HFFc6 (cell line): ENCODE measurements around the gene BICDL2. TPM values are rescaled to one million over a fixed set of nuclear protein-coding genes. Genes with fewer than 3 reads are reported as not detected.

ENCODE experiments used
- DNase-seq: peaks from one replicate; pipeline ENCODE4 v3.0.0-alpha.2; 2018
- H3K27ac Mint-ChIP-seq: 2 replicates; pipeline ENCODE4 v1.8.0; 2020; ENCODE audit warnings: mild to moderate bottlenecking, mixed read lengths
- H3K27me3 Mint-ChIP-seq: 2 replicates; pipeline ENCODE4 v1.8.0; 2021; ENCODE audit warnings: mild to moderate bottlenecking, moderate library complexity, mixed read lengths; ENCODE audit not compliant: insufficient read depth
- H3K36me3 Mint-ChIP-seq: 2 replicates; pipeline ENCODE4 v1.8.0; 2021; ENCODE audit warnings: low read depth, mixed read lengths
- H3K4me1 Mint-ChIP-seq: 2 replicates; pipeline ENCODE4 v1.8.0; 2020; ENCODE audit warnings: low read depth, mixed read lengths
- H3K4me3 Mint-ChIP-seq: 2 replicates; pipeline ENCODE4 v1.8.0; 2020; ENCODE audit warnings: mild to moderate bottlenecking, moderate library complexity, mixed read lengths
- H3K9me3 Mint-ChIP-seq: 2 replicates; pipeline ENCODE4 v1.8.0; 2020; ENCODE audit warnings: mild to moderate bottlenecking, mixed read lengths
- total RNA-seq, 6 experiments: library from RNA; stranded (reverse); fragmentation: NEBNext Ultra II Directional; extraction: Animal tissue kit (Norgen Biotek cat#: 25700); gene quantifications; 2 replicates in 1 of 6; 3 replicates in 5 of 6; pipeline ENCODE4 v1.2.3, GENCODE V29; 2021
- TF ChIP-seq, protein P1 (sequence below): fragments of 200-600 bp; sonication (generic); IDR thresholded peaks from 2 replicates; pipeline ENCODE4 v1.5.0; 2021; ENCODE audit warnings: antibody characterized with exemption, mild to moderate bottlenecking

The BICDL2 gene
- total RNA-seq, 6 experiments from 2014 or later: not detected

- H3K36me3 Mint-ChIP-seq: peaks cover 9% of the 10 kb centered on the region; the same call in 1 of the 2 replicates
- peaks cover 29% of the 10 kb centered on the region for H3K27me3 Mint-ChIP-seq
- TF ChIP-seq, protein P1, sequence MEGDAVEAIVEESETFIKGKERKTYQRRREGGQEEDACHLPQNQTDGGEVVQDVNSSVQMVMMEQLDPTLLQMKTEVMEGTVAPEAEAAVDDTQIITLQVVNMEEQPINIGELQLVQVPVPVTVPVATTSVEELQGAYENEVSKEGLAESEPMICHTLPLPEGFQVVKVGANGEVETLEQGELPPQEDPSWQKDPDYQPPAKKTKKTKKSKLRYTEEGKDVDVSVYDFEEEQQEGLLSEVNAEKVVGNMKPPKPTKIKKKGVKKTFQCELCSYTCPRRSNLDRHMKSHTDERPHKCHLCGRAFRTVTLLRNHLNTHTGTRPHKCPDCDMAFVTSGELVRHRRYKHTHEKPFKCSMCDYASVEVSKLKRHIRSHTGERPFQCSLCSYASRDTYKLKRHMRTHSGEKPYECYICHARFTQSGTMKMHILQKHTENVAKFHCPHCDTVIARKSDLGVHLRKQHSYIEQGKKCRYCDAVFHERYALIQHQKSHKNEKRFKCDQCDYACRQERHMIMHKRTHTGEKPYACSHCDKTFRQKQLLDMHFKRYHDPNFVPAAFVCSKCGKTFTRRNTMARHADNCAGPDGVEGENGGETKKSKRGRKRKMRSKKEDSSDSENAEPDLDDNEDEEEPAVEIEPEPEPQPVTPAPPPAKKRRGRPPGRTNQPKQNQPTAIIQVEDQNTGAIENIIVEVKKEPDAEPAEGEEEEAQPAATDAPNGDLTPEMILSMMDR: no peak
- H3K4me3 Mint-ChIP-seq: no peak overlapping the region
- no peak for DNase-seq
- peaks cover 18% of the 10 kb centered on the region for H3K4me1 Mint-ChIP-seq
- H3K9me3 Mint-ChIP-seq: no peaks in the 10 kb centered on the region
- H3K27ac Mint-ChIP-seq: no peak overlapping the region
These were observed 20.8 kb downstream of the BICDL2 start for GRCh38 chr16:3015865-3016521.

DNA sequence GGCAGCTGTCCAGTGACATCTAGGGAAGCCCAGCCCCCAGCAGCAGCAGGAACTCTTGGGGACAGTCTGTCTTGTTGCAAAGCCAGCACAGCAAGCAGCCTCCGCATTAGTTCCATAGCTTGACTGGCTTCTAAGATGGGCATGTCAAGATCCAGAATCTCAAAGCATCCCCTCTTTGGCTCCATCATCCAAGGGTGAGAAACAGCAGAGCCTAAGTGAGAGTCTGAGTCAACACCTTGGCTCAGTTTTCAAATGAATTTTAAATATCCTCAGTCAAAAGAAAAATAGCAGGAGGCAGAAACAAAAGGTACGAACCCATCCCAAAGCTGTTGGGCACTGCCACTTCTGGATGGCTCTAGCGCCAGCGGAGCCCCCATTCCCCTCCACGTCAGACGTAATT, 21.8 kb downstream of the BICDL2 start:
- H3K4me1 Mint-ChIP-seq: peaks cover 15% of the 10 kb centered on the region
- H3K27me3 Mint-ChIP-seq: peaks cover 28% of the 10 kb centered on the region
- H3K27ac Mint-ChIP-seq: no peak overlapping the region
- TF ChIP-seq, protein P1: no peak
- H3K4me3 Mint-ChIP-seq: no peak overlapping the region
- no peak for DNase-seq
- H3K36me3 Mint-ChIP-seq: peaks cover 2% of the 10 kb centered on the region; the same call in 1 of the 2 replicates
- no peaks in the 10 kb centered on the region for H3K9me3 Mint-ChIP-seq

GRCh38 chr16:3013998-3014690, 22.6 kb downstream of the BICDL2 start:
- no peak overlapping the region for H3K27ac Mint-ChIP-seq
- TF ChIP-seq, protein P1: no peak
- peaks cover 12% of the 10 kb centered on the region for H3K4me1 Mint-ChIP-seq
- H3K9me3 Mint-ChIP-seq: no peaks in the 10 kb centered on the region
- H3K27me3 Mint-ChIP-seq: peaks cover 27% of the 10 kb centered on the region
- no peak for DNase-seq
- H3K4me3 Mint-ChIP-seq: no peak overlapping the region
- no peaks in the 10 kb centered on the region for H3K36me3 Mint-ChIP-seq

DNA sequence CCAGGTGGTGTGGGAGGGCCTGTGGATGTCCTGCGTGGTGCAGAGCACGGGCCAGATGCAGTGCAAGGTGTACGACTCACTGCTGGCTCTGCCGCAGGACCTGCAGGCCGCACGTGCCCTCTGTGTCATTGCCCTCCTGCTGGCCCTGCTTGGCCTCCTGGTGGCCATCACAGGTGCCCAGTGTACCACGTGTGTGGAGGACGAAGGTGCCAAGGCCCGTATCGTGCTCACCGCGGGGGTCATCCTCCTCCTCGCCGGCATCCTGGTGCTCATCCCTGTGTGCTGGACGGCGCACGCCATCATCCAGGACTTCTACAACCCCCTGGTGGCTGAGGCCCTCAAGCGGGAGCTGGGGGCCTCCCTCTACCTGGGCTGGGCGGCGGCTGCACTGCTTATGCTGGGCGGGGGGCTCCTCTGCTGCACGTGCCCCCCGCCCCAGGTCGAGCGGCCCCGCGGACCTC, 23.2 kb downstream of the BICDL2 start:
- Mint-ChIP-seq H3K9me3 (no peaks in the 10 kb centered on the region), H3K36me3 (no peaks in the 10 kb centered on the region), H3K4me1 (peaks cover 12% of the 10 kb centered on the region), H3K27ac (no peak overlapping the region), H3K27me3 (peaks cover 27% of the 10 kb centered on the region), H3K4me3 (no peak overlapping the region)
- no peak for DNase-seq
- TF ChIP-seq, protein P1: peak; percentile 39

DNA sequence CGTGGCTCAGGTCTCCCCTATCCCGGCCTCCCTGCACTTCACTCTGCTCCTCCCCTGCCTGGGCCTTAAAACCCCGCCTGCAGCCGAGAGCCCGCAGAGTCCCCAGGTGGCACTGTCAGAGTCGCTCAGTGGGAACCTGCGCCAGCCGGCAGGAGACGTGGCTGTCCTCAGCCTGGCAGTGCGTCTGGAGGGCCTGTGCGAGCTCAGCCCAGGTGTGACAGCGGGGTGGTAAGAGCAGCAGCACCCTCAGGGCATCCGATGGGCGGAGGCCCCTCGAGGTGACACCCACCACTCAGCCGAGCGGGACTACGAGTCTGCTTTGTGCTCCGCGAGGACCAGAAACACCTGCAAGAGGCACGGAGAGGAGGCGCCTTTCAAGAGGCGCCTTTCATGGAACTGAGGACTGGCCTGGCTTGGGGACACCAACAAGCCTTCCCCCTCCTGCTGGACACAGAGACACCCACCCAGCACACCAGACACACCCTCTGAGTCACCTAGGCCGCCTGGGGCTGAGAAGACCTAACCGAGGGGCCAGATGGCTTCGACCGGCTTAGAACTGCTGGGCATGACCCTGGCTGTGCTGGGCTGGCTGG, 23.8 kb downstream of the BICDL2 start, which contains the start of gene CLDN9:
Gene CLDN9 (plus strand): TSS at position 96 of the 593 bp plus-strand sequence. CDS start 440 bp downstream, at position 536.
- Mint-ChIP-seq H3K27me3 (peaks cover 27% of the 10 kb centered on the region), H3K4me1 (peaks cover 17% of the 10 kb centered on the region), H3K36me3 (no peaks in the 10 kb centered on the region), H3K9me3 (no peaks in the 10 kb centered on the region), H3K27ac (no peak within 1 kb of the TSS), H3K4me3 (no peak within 1 kb of the TSS)
- DNase-seq: no peak
- TF ChIP-seq, protein P1: no peak
